Measurements from ENCODE around the gene SIK3.

Gene SIK3

DNA sequence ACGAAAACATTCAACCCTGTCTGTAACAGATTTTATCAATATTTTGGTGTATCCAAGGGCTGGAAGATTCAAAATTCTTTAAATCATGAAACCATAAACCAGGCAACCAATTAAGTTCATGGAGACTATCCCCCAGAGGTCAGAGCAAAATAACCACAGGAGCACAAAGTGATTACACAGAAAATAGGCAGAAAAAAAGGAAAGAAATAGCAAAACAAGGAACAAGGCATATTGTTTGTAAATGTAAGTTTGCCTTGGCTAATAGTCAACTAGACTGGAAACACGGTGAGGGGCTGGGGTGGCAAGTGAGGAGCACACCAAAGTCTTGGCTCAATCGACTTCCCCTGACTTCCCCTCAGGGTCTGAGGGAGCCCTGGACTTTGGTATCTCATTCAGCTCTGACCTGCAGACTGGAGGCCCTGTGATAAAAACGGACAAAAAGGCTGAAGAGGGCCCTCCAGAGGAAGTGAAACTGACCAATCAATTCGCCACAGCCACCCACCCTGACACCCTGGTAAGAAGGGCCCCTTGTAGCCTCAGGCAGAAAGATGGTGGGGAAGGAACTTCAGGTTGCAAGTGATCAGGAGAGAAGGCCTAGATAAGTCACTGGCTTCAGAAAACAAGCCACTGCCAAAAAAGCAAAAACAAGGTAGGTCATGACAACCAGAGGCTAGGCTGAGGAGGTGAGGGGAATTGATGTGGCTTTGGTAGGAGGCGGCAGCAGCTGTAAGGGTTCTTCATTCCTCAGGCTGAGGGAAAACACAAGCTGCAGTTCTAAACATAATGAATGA lies 1.8 kb downstream of the SIK3 start:
- no peak for FAIRE-seq
- DNase-seq (ENCODE audit: insufficient read length, low spot score): no peak
- TF ChIP-seq POLR2A (IDR thresholded peaks at IDR 0.05; ENCODE audit: low read depth, low read length): no peak

DNA sequence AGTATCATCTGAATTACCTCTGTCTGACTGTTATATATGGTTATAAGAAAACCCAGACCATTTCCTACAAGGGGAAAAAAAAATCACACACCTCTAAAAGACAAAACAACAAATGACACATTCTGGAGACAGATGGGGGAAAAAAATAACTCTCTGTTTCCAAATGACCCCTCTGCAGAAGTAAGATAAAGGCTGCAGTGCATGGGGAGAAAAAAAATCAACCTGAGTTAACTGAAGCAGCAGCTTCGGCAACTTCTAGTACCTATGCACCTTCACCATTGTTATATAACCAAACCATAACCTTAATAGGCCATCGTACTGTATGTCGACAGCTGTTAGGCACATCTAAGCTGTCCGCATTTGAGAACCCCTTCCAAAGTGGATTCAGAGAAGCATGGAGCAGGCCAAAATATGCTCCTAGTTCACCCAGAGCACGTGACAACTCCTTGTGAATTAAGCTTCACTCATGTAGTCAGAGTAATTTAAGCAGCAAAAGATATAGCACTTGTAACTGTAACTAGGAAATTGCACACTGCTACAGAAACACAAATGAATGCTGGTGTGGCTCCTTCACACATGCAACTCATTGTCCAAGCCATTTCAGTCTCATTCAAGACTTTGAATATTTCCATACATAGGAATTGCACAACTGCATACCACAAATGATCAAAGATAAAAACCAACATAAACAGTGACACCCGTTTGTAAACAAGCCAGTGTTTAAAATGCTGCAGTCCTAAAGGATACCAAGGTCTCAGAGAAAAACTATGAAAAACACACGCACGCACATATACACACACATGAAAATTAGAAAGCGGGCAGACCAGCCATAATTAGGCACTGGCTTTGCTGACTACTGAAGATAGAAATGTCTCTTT lies 2.7 kb downstream of the SIK3 start:
- FAIRE-seq (no peak), DNase-seq (ENCODE audit: insufficient read length, low spot score) (no peak)

DNA sequence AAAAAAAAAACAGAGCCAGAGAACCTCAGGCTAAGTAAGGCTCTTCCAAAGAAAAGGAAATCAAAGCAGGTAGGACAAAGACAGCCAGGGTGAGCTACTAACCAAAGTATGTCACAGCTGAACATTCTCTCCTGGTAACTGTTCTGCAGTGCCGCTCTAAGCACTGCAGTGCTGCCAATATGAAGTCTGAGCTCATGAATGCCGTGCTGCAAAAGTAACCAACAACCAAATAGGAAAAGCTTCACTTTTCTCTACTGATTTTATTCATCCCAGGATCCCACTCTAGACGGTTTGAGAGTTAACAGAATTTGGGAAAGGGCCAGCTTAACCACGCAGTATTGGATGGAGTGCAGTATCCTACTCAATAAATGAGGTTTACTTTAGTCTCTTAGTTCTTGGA lies 3.5 kb downstream of the SIK3 start:
- FAIRE-seq: no peak
- no peak for TF ChIP-seq POLR2A (IDR thresholded peaks at IDR 0.05; ENCODE audit: low read depth, low read length)
- no peak for DNase-seq (ENCODE audit: insufficient read length, low spot score)

More for the DNA sequence above, 2.7 kb downstream of the SIK3 start:
- no peak for TF ChIP-seq POLR2A (IDR thresholded peaks at IDR 0.05; ENCODE audit: low read depth, low read length)

DNA sequence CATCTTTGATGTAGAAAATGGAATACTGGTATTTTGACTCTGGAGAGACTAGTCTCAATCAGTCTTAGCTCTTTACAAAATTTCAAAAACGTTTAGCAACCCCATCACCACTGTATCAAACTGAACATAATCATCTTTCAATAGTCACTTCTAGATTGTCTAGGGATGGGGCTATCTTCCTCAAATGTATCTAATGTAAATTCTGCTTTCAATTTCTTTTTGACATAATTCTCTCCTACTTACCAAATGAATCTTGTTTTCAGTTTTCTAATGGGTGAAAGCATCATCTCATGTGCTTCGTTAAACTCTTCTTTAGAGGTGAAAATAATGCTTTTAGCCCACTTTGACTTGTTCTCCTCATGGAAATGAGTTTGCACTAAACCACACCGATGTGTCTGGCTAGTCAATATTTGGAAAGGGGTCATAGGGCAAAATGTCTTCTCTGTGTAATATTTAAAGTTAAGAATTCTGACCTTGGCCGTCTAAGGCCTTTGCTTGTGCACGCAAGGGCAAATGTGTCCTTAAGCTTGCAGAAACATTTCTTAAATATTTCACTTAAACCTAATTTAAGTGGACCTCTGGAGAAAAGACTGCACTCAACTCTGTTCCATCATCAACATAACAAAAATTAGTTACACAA lies 5.2 kb downstream of the SIK3 start:
- DNase-seq (ENCODE audit: insufficient read length, low spot score): no peak
- no peak for FAIRE-seq
- no peak for TF ChIP-seq POLR2A (IDR thresholded peaks at IDR 0.05; ENCODE audit: low read depth, low read length)

DNA sequence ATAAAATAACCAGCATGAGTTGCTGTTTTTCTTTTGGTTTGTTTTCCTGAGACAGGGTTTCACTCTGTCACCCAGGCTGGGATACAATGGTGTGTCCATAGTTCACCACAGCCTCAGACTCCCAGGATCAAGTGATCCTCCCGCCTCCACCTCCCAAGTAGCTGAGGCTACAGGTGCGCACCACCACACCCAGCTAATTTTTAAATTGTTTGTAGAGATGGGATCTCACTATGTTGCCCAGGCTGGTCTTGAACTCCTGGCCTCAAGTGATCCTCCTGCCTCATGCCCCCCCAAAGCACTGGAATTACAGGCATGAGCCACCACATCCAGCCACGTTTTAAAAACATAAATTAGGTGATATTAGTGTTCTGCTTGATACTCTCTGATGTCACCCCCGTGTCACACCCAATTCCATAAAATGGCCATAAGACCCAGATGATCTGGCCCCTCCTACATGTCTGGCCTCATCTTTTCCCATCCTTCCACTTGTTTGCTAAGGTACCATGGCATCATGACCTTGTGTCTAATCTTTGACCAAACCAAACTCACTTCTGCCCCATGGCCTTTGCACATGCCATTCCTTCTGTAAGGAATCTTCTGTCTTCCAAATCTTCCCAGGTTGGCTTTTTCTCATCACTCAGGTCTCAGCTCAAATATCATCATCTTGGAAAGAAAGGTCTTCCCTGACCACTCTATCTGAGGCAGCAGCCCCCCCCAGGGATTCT lies 6.3 kb downstream of the SIK3 start:
- no peak for TF ChIP-seq POLR2A (IDR thresholded peaks at IDR 0.05; ENCODE audit: low read depth, low read length)
- no peak for FAIRE-seq
- no peak for DNase-seq (ENCODE audit: insufficient read length, low spot score)

DNA sequence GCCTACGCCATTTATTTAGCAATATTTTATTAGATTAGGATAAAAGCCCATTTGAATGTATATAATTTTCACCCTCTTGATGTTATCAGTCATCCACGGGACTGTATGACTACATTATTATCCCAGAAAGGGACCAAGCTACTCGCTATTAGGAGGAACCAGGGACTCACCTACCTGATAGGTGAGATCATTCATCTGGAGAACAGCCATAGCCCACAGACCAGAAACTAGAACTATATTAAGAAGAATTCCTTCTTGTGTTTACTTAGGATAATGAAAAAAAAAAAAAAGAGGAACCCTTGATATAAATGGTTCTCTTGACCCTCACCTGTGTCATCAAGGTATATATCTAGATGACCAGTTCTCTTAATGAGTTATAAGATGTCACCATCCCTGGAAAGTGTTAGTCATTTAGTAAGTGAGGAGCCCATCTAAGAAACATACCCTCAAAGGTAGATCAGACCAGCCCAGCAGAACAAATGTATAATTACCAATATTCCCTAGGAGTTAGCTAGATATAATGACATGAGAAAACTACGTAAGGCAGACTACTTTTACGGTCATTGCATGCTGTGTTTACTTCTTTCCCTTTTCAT lies 8.0 kb downstream of the SIK3 start:
- no peak for FAIRE-seq
- no peak for TF ChIP-seq POLR2A (IDR thresholded peaks at IDR 0.05; ENCODE audit: low read depth, low read length)
- no peak for DNase-seq (ENCODE audit: insufficient read length, low spot score)

DNA sequence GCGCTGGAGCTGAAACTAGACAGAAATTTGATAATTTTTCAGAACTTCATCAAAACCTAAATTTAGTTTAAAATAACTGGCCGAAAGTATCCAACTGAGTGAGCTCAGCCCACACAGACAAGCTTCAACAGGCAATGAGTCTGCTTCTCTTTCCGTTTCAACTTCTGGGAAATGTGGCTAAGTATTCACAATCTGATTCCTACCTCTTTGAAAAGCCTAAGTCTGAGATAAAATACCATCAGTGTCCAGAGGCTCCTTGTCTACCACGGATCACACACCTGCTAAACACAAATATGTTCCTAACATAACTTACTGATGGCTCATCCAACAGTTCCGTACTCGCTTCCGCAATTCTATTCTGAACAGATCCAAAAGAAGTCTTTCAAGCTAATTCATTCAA lies 8.5 kb downstream of the SIK3 start:
- no peak for TF ChIP-seq POLR2A (IDR thresholded peaks at IDR 0.05; ENCODE audit: low read depth, low read length)
- DNase-seq (ENCODE audit: insufficient read length, low spot score) (no peak), FAIRE-seq (no peak)

DNA sequence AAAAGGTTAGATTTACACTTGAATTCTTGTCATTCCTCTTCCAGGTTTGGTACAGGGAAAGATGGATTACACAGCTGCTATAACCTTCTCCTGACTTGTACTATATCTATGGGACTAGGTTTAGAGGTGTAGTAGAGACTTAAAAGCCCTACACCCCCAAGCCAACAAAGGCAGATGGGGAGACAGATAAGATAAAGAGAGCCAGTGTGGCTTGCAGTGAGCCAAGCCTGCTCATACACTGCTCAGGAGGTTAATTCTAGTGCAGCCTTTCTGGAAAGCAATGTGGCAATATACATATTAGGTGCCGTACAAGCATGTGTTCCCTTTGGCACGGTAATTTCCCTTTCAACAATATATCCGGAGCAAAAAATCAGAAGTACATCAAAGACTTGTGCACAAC lies 10.8 kb downstream of the SIK3 start:
- DNase-seq (ENCODE audit: insufficient read length, low spot score): no peak
- FAIRE-seq: no peak
- no peak for TF ChIP-seq POLR2A (IDR thresholded peaks at IDR 0.05; ENCODE audit: low read depth, low read length)

DNA sequence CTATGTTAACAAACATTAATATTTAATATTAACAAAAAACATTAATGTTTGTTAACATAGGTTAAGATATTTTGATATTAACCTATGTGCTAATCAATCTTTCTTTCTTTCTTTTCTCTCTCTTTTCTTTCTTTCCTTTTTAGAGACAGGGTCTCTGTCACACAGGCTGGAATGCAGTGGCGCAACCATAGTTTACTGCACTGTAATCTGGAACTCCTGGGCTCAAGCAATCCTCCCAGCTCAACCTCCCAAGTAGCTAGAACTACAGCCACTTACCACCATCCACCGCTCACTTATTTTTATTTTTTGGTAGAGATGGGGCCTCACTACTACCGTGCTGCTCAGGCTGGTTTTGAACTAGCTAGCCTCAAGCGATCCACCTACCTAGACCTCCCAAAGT lies 13.2 kb downstream of the SIK3 start:
- TF ChIP-seq POLR2A (IDR thresholded peaks at IDR 0.05; ENCODE audit: low read depth, low read length): no peak
- FAIRE-seq: no peak
- no peak for DNase-seq (ENCODE audit: insufficient read length, low spot score)

DNA sequence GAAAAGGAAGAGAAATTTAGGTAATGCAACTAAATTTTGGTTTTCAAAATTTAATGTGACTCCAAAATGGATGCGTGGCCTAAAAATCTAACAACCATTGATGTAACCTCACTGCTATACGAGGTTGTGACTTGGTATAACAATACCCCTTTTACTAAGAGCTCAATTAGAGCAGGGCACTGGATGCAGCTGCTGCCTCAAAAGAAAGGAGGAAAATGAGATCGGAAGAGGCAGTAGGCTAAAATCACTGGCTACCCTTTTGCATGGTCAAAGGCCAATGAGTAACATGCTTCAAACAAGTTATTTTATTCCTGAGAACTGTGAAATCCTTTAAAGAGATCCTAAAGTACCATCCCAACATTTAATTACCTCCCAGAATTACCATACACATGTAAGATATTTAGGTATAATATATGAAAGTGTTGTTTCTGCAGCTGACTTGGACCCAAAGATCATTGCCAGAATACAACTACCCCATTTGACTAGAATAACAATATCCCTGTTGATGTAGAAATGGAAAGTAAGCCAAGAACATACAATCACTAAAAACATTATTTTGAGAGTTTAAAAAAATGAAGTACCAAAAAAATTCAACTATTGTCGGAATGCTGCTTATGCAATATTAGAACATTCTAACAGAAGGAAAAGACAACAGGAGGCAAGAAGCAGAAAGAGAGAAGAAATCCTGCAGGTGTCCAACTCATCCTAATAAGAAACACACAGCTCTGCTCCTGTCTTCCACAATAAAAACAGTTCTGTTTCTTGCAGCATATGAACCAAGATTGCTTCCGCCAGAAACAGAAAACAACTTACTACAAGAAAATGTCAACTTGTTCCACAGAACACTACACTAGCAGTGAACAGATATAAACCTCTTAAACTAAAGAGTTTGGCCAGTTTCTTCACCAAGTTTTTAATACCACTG lies 15.0 kb downstream of the SIK3 start:
- FAIRE-seq (no peak), DNase-seq (ENCODE audit: insufficient read length, low spot score) (no peak)
- TF ChIP-seq POLR2A (IDR thresholded peaks at IDR 0.05; ENCODE audit: low read depth, low read length): no peak

DNA sequence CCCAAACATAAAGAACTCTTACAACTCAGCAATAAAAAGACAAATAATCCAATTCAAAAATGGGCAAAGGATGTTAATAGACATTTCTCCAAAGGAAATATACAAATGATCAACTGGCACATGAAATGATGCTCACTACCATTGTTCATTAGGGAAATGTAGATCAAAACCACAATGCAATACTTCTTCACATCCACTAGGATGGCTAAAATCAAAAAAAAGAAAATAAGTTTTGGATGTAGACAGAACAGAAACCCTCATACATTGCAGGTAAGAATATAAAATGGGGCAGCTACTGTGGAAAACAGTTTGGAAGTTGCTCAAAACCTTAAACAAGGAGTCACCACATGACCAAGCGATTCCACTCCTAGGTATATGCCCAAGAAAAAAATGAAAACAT lies 16.3 kb downstream of the SIK3 start:
- FAIRE-seq (no peak), DNase-seq (ENCODE audit: insufficient read length, low spot score) (no peak)
- no peak for TF ChIP-seq POLR2A (IDR thresholded peaks at IDR 0.05; ENCODE audit: low read depth, low read length)

DNA sequence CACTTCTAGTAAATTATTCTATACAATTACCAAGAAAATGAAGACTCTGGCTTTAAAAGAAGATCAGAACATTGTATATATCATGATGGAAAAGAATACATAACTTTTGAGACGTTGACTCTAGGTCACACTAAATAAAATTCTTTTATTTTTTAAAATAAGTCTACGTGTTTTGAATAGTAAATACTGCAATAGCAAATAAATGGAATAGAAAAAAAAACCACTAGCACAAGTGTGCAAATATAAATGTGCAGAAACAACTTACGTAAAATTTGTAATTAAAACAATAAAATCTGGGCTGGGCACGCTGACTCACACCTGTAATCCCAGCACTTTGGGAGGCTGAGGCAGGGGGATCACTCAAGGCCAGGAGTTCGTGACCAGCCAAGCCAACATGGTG lies 17.9 kb downstream of the SIK3 start:
- no peak for FAIRE-seq
- TF ChIP-seq POLR2A (IDR thresholded peaks at IDR 0.05; ENCODE audit: low read depth, low read length): no peak
- DNase-seq (ENCODE audit: insufficient read length, low spot score): no peak

All from H54 (cell line).